Measurements from ENCODE around the gene ERICH6. TPM values are rescaled to one million over a fixed set of nuclear protein-coding genes. Genes with fewer than 3 reads are reported as not detected.

The ERICH6 gene
- 0.23 TPM for polyA plus RNA-seq (ENCODE audit: insufficient read length)

DNA sequence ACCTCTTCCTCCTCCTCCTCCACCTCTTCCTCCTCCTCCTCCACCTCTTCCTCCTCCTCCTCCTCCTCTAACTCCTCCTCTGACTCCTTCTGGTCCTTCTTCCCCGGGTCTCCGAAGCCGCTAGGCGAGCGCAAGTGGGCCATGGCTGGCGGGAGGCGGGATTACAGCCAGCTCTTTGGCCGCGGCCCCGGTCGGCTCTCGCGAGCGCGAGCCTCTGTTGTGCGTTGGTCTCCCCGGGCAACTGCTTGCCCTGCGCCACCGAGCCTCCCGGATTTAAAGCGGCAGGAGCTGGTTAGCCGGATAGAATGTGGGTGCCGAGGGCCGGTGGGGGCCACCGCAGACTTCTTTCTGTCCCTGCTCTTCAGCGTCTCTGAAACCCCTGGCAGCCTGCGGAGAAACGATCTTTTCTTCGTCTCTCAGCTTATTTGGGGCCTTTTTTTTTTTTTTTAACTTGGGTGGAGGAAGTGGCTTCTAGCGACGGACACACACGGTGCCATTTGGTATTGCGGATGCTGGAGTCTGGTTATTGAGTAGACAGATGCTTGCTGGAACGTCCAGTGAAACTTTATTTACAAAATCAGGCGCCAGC lies at the start of gene ERICH6:
Gene ERICH6 (minus strand): TSS at position 165 of the 589 bp plus-strand sequence. CDS start 22 bp downstream, at position 143.
- DNase-seq: peak; percentile 90

DNA sequence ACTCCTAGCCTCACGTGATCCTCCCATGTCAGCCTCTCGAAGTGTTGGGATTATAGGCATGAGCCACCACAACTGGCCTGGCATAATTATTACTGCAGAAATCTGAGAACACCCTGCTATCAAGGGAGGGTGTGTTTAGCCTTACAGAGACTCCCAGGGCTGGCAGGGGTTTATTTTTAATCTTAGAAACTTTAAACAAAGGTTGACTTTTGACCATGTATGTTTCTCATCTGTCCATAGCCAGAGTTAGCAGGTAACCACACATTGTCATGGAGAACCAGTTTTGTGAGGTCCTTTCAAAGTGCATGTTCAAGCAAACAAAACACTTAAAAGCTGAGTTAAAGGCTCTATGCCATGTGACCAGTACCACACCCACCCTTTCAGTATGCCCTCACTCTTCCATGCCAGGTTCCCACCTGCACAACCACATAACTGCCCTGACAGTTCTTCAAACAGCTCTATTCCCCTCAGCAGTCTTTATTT lies 48.1 kb upstream of the ERICH6 start:
- no peak for DNase-seq

DNA sequence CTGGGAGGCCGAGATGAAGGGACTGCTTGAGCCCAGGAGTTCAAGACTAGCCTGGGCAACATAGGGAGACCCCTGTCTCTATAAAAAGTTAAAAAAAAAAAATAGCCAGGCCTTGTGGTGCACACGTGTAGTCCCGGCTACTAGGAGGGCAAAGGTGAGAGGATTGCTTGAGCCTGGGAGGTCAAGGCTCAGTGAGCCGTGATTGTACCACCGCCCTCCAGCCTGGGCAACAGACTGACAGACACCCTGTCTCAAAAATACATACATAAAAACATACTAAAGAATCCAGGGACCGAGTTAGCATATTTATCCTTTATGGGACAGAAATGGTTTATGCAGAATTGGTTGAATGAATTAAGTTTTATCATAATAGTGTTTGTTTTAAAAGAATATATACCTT lies 45.5 kb upstream of the ERICH6 start:
- DNase-seq: no peak

DNA sequence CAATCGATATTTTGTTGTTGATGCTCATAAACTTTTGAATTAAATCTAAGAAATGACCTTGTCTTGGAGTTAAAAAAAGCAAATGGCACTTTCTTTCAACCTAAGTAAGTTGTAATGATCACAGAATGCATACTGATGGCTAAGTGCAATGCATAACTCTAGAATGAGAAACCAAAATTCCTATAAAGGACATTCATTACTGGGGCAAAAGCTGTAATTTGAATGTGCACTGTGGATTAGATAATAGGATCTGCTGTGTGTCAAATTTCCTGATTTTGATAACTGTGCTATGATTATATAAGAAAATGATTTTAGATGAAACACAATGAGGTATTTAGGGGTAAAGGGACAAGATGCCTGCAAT lies 44.9 kb upstream of the ERICH6 start:
- DNase-seq: no peak

DNA sequence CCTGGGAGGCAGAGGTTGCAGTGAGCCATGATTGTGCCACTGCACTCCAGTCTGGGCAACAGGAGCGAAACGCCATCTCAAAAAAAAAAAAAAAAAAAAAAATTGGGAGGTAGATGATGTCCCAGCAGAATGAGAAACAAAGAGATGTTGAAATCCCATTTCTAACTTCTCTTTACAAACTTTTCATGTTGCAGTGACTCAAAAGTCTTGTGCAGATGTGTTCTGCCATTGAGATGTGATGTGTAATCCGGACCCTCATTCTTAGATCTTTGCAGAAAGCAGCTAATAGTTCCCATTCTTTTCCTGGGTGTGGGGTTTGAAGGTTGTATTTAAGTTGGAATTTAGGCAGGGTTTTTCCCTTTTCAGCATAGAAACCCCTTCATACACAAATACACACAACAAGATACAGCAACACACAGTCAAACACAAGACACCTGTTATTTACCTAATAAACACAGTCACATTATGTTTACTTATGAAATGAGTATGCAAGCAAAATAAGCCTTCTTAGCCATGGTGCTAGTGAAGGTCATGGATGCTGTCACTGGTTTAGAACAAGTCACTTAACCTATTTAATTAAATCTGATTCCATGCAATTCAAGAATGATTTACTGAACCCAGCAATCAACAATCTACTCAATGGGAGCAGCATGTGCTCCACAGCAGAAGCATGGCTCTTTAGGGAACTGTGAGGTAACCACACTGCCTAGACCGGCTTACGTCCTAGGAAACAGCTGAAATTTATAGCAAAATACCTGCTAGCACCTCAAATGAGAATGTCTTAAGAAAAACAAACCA lies 44.4 kb upstream of the ERICH6 start:
- DNase-seq: no peak

DNA sequence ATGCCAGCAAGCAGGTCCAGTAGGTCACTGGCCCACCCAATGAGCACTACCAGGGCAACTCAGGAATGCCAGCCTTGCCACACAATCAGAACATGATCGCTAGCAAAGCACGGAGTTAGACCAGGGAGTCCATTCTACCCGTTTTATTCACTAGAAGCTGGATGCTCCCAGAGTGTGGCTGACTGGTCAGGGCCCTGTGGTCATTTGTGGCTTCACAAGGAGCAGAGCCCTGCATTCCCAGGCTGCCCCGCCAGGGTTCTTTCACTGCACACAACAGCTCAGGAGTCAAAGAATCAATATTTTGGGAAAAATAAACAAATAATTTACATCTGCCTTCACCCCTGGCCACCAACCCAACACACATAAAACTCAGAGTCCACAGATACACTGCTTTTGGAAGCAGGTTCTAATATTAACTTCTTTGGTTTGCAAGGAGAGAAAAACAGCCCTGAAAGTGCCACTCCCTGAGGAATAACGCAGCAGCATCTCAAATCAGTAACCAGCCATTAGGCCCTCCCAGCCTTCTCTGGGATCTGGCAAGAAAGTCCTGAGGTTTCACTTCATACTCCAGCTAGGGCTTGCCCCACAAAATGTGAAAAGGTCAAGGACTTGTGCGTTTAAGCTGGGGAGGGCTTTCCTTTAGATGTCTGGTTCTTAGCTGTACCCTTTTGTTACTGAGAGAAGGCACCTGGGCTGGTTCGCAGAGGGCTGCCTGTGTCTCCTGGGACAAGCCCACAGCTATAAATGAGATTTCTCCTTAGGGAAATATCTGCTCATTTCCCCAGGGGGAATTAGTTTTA lies 43.3 kb upstream of the ERICH6 start:
- no peak for DNase-seq

DNA sequence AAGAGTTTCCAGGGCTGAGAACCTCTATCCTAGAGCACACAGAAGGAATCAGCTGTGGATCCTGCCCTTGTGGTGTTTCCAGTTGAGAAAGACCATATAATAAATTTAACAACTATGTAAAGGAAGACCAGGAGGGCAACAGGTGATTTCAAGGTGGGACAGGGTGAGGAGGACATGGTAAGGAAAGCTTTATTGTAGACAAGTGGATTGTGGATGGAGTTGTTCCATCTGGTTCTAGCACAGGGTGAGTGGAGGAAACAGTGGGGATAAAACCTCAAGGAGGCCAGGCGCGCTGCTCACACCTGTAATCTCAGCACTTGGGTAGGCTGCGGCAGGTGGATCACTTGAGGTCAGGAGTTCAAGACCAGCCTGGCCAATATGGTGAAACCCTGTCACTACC lies 42.1 kb upstream of the ERICH6 start:
- no peak for DNase-seq

DNA sequence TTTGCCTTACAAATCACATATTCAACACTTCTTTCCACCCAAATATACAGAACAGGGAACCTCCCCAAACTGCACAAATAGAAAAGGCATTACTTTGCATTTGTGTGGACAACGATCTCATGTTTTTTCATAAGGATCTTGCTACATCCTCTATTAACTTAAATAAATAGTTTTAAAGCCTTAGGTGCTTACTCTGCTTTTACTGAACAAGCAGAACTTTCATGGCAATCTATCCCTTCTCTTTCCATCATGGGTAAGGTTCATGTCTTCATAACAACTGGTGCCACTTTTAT lies 41.1 kb upstream of the ERICH6 start:
- DNase-seq: no peak

DNA sequence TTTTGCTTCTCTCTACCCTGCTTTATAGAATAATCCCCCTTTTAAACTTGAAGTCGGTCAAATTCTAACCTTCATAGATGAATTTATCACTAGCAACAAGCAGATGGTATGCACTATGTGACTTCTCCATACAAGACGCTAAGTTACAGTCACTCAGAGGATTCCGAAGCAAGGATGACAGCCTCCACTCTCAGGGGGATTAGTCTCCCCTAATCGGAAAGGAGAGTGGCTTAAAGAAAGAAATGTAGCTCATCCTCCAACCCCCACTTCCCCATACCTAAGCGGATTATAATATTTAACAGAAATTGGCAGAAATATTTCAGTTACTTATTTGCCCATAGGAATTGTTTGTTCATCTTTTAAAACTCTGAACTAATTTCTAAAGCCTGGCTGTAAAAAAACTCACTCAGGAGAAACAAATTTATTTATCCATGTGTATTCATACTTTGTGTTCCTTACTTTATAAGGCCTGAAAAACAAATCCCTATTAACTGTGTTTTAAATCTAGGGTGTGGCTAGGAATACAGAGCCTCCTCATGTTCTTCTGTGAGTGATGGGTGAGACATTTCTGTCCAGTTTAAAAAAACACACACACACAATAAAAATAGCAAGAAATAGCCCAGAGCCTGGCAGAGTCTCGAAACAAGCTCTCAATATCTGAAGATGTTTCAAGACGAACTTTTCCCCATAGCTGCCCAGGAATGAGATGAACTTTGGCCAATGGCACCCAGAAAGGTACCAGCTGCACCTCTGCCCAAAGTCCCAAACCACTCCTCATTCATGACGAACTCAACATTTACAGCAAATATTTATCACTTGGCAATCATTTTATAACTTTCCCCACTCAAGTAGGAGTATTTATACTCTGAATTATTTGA lies 40.6 kb upstream of the ERICH6 start:
- DNase-seq: no peak

DNA sequence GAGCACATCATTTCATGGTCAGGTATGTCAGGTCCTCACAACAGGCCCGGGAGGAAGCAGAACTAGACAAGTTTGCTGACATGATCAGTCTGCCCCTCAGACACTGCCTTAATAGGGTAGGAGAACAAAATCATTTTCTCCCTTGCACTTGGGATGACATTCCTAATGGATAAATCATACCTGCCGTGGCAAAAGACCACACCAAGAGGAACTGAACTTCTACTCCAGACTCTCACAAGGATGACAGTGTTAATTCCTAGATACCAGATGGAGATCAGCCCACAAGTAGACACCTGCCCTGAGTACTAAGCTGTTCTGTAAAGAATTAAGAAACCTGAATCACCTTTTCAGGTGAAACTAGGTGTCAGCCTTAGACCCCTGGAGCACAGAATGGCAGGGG lies 39.8 kb upstream of the ERICH6 start:
- DNase-seq: no peak

DNA sequence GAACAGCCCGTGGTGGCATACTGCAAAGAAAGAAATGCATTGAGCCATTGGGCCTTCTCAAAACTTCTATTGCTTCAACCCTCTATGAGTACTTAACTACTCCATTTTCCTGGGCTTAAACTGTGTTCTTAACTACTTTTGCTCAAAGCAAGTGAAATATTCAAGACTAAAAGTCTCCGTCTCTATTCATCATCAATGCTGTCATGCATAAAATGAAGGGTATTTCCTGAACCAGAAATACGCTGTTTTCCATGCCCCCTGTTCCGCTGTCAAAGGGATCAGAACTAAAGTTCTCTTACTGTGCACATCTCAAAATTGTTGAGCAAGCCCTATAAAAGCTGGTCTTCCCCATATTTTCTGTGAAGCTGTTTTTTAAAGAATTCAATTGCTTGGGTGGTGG lies 39.0 kb upstream of the ERICH6 start:
- DNase-seq: no peak

DNA sequence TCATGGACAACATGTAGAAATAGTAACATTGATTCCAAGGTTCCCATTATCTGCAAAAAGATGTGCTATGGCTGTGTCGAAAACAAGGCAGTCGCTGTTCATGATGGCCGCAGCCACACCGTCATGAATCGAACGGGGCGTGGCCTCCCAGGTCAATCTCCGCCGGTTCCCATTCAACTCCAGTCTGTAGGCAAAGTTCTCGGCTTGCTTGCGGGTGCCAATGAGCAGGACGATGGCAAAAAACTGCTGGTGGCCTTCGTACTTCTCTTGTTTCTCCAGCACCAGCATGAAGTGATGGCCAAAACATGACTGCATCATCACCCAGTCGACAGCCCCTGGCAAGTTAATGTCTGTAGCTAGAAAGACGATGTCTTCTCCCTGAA lies 38.4 kb upstream of the ERICH6 start:
- no peak for DNase-seq

DNA sequence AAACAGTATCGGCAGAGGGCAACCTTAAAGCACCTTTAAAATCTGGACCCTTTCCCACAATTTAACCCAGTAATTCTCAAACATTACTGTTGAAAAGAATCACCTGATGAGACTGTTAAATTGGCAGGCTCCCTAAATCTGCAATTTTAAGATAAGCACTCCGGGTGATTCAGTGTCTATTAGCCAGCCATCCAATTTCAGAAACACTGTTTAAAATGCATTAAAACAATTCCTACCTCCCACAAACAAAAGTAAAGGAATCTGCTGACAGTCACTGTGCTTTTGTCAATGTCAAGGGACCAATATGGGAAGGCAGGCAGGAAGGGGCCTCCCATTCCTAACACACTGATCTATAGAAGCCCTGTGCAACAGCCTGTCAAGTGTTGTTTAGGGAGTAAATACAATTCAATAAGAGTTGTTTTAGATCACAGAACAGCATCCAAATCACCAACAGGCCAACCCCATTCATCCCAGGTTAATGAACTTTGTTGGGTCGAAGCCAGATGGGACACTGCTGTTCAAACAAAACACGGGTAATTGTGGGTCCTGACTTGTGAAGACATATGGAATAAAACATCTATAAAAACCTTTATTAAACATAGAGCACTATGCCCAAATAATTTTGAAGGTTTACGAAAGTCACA lies 37.9 kb upstream of the ERICH6 start:
- no peak for DNase-seq

DNA sequence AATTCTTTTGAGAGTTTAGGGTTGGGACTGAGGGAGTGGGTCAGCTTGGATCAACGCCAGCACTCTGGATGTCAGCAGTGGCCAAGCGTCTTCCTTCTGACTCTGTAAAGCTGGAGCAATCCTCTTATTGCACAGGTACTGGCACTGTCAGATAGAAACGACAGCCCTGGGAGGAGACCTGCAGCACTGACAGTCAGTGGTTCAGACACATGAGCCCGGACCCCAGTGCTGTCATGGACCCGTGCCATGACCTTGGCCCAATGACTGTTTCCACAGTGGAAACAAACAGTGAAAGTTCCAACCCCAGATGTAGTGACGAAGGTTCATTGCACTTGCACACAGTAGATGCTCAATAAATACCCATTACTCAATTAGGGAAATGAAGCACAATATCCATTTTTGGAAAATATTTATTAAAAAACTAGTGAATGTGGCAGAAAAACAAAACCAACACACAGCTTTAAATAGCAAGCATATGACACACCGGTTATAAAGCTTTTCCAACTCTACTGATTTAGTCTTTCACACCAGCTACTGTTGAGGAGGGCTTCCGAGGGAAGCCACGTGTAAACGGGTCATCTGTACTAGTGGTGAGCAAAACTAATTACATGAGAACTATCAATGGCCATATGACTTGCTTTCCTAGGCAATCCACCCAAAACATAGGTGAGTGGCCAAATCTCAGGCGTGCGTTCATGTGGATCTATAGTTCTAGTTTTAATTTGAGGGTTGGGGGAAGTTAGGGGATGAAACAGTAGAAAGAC lies 37.2 kb upstream of the ERICH6 start:
- DNase-seq: no peak

DNA sequence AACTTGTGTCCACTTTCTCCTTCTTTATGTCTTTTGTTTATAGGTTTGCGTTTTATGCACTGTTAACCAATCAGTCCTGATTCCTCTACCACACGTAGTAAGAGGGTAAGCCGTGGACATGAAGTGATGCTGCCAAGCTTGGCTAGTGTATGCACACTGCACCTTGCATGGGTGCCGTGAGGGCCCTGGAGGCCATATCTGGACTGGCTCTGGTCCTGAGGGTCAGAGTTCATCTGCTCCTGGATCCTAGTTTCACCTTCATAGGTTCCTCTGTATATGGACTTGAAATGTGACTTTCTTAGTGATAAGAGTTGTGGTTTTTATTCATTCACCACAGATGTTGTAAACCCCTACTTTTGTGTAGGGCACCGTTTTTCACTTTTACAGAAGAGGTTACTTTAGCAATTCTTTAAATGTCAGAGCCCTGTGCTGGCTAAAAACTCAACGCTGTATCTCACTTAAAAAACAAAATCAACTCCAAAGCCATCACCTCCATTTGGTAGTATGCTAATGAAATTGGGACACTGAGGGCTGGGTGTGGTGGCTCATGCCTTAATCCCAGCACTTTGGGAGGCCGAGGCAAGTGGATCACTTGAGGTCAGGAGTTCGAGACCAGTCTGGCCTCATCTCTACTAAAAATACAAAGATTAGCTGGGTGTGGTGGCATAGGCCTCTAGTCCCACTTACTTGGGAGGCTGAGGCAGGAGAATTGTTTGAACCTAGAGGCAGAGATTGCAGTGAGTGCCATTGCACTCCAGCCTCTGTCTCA lies 36.3 kb upstream of the ERICH6 start:
- no peak for DNase-seq

DNA sequence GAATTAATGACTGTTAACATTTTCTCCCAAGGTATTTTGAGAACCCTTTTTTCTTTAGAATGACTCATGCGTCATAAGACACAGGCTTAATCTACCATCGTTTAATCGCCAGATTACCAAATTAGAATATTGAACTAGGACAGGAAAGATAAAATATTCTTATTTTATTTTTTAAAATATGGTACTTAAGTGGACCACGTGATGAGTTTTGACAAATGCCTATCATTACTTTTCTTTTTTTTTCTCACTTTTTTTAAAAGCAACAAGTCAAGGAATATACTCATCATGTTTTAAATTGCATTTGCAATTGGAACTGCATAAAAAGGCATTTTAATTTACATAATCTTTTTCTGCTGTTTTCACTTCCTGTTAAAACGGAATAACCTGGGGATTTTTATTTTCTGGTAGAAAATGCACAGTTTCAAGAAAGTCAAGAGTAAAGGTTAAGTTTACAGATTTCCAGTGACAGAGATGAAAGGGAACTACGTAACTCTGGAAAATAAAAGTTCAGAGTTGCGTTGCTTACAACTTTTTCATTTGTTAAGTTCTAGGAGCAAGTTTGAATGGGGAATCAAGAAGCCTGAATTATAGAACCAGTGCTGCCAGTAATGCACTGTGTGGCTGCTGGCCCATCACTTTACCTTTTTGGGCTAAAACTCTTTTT lies 35.6 kb upstream of the ERICH6 start:
- DNase-seq: no peak

DNA sequence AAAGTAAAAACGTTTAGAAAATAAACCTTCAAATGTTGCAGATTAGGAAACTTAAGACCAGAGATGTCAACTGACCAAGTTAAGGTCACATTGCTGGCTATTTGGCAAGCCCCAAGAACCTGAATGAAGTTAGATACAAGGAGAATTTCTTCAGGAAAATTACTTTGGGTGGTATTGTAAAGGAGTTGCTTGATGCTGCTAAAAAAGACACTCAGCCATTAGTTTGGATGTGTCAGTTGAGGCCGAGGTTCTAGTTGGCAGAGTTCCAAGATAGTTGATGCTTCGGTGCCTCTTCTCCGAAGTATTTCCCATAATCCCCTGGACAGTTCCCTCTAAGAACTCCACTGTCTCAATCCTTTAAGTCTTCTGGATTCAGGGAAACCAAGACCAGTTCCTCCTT lies 35.0 kb upstream of the ERICH6 start:
- DNase-seq: no peak

DNA sequence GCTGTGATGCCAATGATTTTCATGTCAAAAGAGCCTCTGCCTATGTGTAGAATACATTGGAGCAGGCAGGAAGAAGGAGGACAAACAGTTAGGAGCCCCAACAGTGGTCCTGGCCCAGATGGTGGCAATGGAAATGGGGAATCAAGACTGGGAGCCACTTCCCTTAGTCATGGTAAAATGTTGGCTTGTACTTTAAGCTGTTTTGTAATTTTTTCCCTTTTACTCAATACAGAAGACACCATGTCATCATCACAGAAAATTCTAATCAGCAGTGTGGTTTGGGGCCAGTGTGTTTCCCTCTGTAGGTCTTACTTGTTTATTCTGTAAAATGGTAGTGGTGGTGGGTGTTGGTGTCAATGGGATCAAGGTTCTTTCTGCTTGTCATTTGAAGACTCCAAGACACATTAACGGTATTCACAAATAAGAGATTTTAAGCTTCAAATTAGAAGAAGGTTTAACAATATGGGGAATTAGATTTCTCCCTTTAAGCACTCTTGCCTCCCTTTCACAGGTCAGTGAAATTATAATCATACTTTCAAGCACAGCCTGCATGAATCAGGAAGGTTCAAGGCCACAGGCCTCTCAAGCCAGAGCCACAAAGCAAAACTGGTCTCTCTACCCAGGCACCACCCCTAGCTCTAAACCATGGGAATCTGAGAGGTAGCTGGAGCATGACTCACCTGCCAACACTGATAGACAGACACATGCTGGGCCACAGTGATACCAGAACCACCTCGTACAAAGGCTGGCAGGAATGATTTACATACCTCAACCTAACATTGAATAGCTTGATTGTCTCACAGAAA lies 34.4 kb upstream of the ERICH6 start:
- no peak for DNase-seq
